ENCODE measurements around the gene CRYAA.
"Not testable (repeated sequence)": the region's sequence is repeated elsewhere in the genome, so short reads cannot be mapped to it uniquely, and the experiment has no call there.

CRYAA gene

GRCh38 chr21:43168708-43169107, at the start of gene CRYAA:
CRYAA (plus strand) TSS chr21:43169008; CDS start chr21:43169100, 92 bp downstream.
- not testable (repeated sequence) for DNase-seq

- DNase-seq = not testable (repeated sequence)
Observed at GRCh38 chr21:43130094-43130493, 38.7 kb upstream of the CRYAA start.

GRCh38 chr21:43134520-43134919, 34.3 kb upstream of the CRYAA start:
- DNase-seq = not testable (repeated sequence)

- not testable (repeated sequence) for DNase-seq
Observed at GRCh38 chr21:43138944-43139343, 29.9 kb upstream of the CRYAA start.

- not testable (repeated sequence) for DNase-seq
Observed at GRCh38 chr21:43141407-43141806, 27.4 kb upstream of the CRYAA start.

- not testable (repeated sequence) for DNase-seq
Observed at GRCh38 chr21:43146637-43147036, 22.2 kb upstream of the CRYAA start.

GRCh38 chr21:43147999-43148398, 20.8 kb upstream of the CRYAA start:
- DNase-seq = not testable (repeated sequence)

- not testable (repeated sequence) for DNase-seq
Observed at GRCh38 chr21:43149344-43149743, 19.5 kb upstream of the CRYAA start.

GRCh38 chr21:43153601-43154000, 15.2 kb upstream of the CRYAA start:
- DNase-seq = not testable (repeated sequence)

GRCh38 chr21:43159279-43160175, 9.3 kb upstream of the CRYAA start:
- peak; percentile 1 for DNase-seq

GRCh38 chr21:43161826-43162707, 6.7 kb upstream of the CRYAA start:
- not testable (repeated sequence) for DNase-seq

- not testable (repeated sequence) for DNase-seq
Observed at GRCh38 chr21:43162708-43163205, 6.1 kb upstream of the CRYAA start.

GRCh38 chr21:43164823-43165222, 4.0 kb upstream of the CRYAA start:
- DNase-seq = not testable (repeated sequence)

- not testable (repeated sequence) for DNase-seq
Observed at GRCh38 chr21:43165734-43166133, 3.1 kb upstream of the CRYAA start.

GRCh38 chr21:43169230-43169886, 550 bp downstream of the CRYAA start:
- DNase-seq = not testable (repeated sequence)

- not testable (repeated sequence) for DNase-seq
Observed at GRCh38 chr21:43169891-43170290, 1.1 kb downstream of the CRYAA start.

- DNase-seq = not testable (repeated sequence)
Observed at GRCh38 chr21:43172812-43173211, 4.0 kb downstream of the CRYAA start.

- DNase-seq = not testable (repeated sequence)
Observed at GRCh38 chr21:43173438-43173837, 4.6 kb downstream of the CRYAA start.

GRCh38 chr21:43173930-43174329, 5.1 kb downstream of the CRYAA start:
- not testable (repeated sequence) for DNase-seq

- DNase-seq = not testable (repeated sequence)
Observed at GRCh38 chr21:43174998-43175397, 6.2 kb downstream of the CRYAA start.

GRCh38 chr21:43176621-43177020, 7.8 kb downstream of the CRYAA start:
- DNase-seq = not testable (repeated sequence)
